Gastroesophageal sphincter (tissue), 3 donors: ENCODE measurements around the gene SYNGAP1.

ENCODE experiments used
- EP300 ChIP-seq: sonication (generic); formaldehyde crosslinking; IDR thresholded peaks from one replicate; pipeline ENCODE4 v1.6.1; 2017; ENCODE audit warnings: antibody characterized with exemption, mild to moderate bottlenecking
- POLR2A ChIP-seq, 2 donors: fragments of 450-650 bp; IDR thresholded peaks; one replicate each; pipeline ENCODE4 v1.6.1; 2017; ENCODE audit warnings: antibody characterized with exemption in 2 of 2, mild to moderate bottlenecking in 2 of 2, moderate library complexity in 1 of 2
- TF ChIP-seq, protein P1 (sequence below), 4 experiments: fragments of 200-600 bp in 2 of 4; fragments of 450-650 bp in 2 of 4; sonication (generic) in 1 of 4; IDR thresholded peaks; one replicate each; pipeline ENCODE4 v1.5.1; 2017 to 2019; ENCODE audit warnings: antibody characterized with exemption in 4 of 4, mild to moderate bottlenecking in 2 of 4, moderate library complexity in 2 of 4

DNA sequence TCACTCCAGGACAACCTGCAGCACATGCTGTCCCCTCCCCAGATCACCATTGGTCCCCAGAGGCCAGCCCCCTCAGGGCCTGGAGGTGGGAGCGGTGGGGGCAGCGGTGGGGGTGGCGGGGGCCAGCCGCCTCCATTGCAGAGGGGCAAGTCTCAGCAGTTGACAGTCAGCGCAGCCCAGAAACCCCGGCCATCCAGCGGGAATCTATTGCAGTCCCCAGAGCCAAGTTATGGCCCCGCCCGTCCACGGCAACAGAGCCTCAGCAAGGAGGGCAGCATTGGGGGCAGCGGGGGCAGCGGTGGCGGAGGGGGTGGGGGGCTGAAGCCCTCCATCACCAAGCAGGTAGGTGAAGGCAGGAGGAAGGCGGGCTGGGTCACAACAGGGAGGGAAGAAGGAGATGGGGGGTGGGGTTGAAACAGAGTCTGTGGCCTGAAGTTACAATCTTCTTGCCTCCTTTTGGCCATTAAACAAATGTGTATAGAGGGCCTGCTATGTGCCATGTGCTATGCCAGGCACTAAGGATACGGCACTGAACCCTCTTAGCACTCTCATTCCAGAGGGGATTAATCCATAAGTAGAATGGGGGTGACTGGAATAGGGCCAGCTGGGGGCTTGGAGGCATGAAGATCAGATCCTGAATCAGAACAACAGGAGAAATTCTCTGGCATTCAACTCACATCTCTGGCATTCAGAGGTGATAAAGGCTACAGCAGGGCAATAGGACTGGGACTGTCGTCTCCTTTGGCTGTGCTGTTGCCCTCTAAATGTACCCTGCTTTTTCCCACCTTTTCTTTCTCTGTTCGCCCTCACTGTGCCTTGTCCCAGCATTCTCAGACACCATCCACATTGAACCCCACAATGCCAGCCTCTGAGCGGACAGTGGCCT lies 24.0 kb downstream of the SYNGAP1 start:
- TF ChIP-seq EP300 = no peak
- TF ChIP-seq, protein P1, sequence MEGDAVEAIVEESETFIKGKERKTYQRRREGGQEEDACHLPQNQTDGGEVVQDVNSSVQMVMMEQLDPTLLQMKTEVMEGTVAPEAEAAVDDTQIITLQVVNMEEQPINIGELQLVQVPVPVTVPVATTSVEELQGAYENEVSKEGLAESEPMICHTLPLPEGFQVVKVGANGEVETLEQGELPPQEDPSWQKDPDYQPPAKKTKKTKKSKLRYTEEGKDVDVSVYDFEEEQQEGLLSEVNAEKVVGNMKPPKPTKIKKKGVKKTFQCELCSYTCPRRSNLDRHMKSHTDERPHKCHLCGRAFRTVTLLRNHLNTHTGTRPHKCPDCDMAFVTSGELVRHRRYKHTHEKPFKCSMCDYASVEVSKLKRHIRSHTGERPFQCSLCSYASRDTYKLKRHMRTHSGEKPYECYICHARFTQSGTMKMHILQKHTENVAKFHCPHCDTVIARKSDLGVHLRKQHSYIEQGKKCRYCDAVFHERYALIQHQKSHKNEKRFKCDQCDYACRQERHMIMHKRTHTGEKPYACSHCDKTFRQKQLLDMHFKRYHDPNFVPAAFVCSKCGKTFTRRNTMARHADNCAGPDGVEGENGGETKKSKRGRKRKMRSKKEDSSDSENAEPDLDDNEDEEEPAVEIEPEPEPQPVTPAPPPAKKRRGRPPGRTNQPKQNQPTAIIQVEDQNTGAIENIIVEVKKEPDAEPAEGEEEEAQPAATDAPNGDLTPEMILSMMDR (IDR thresholded peaks at IDR 0.05) = no peak
- TF ChIP-seq POLR2A (IDR thresholded peaks at IDR 0.05) = no peak
